Panc1 (cell line): ENCODE measurements around the gene UFSP1. TPM values are rescaled to one million over a fixed set of nuclear protein-coding genes. Genes with fewer than 3 reads are reported as not detected.

Experiments used
- ATAC-seq: fragments of 200-7000 bp; cut with Tn5 transposase; 2 replicates; pipeline ENCODE4 v1.9.1; 2020; ENCODE audit warnings: mild to moderate bottlenecking, moderate library complexity
- BruUV-seq: library from RNA; stranded (reverse); fragments of 400-500 nt; replicated peaks from 2 replicates; lab custom pipeline; 2021; lab: Mats Ljungman, UMichigan
- CTCF ChIA-PET: fragments of 300-600 bp; sonication (Branson Sonifier 250); formaldehyde crosslinking; loops from one replicate; lab custom pipeline; 2022; ENCODE audit warnings: antibody characterized with exemption; lab: Charles Lee
- POLR2A ChIA-PET: fragments of 300-600 bp; sonication (Branson Sonifier 250); formaldehyde crosslinking; loops from one replicate; lab custom pipeline; 2022; ENCODE audit warnings: antibody characterized with exemption; lab: Charles Lee
- DNase-seq: peaks from one replicate; pipeline ENCODE4 v3.0.0-alpha.2; 2010; ENCODE audit warnings: low read depth, low spot score
- H3K27ac ChIP-seq: 2 replicates; pipeline ENCODE4 v1.5.1; 2011; ENCODE audit warnings: mild to moderate bottlenecking, low read length, inconsistent platforms
- H3K27me3 ChIP-seq: fragments of 200-500 bp; sonication (Bioruptor generic); 2 replicates; pipeline ENCODE4 v1.6.0; 2014; ENCODE audit warnings: low read length, inconsistent platforms; ENCODE audit not compliant: control insufficient read depth, insufficient read depth
- H3K36me3 ChIP-seq: fragments of 200-500 bp; sonication (Bioruptor generic); 2 replicates; pipeline ENCODE4 v1.5.1; 2014; ENCODE audit warnings: inconsistent platforms, mild to moderate bottlenecking, low read length, moderate library complexity; ENCODE audit not compliant: control insufficient read depth, insufficient read depth
- H3K4me1 ChIP-seq: 2 replicates; pipeline ENCODE4 v1.5.1; 2011; ENCODE audit warnings: inconsistent platforms, mild to moderate bottlenecking, low read length, moderate library complexity; ENCODE audit not compliant: control insufficient read depth, insufficient read depth
- H3K4me3 ChIP-seq, 2 experiments: 2 replicates each; pipeline ENCODE4 v1.5.1; 2011 to 2012; ENCODE audit warnings: low read depth in 2 of 2, low read length in 2 of 2, mild to moderate bottlenecking in 2 of 2, inconsistent platforms in 1 of 2, moderate library complexity in 1 of 2
- H3K9me3 ChIP-seq: fragments of 200-500 bp; sonication (Bioruptor generic); 2 replicates; pipeline ENCODE4 v1.5.1; 2014; ENCODE audit warnings: low read depth, mild to moderate bottlenecking, inconsistent platforms, low read length, moderate library complexity; ENCODE audit not compliant: control insufficient read depth, insufficient read depth
- CTCF ChIP-seq: fragments of 450-650 bp; IDR thresholded peaks from 2 replicates; pipeline ENCODE4 v1.5.1; 2017; ENCODE audit warnings: mild to moderate bottlenecking
- POLR2AphosphoS5 ChIP-seq: IDR thresholded peaks from 2 replicates; pipeline ENCODE4 v1.6.1; 2012; ENCODE audit warnings: mild to moderate bottlenecking, low read depth, low read length, moderate library complexity
- REST ChIP-seq, 2 experiments: IDR thresholded peaks; 2 replicates each; pipeline ENCODE4 v1.6.1; 2011 to 2012; ENCODE audit warnings: low read depth in 2 of 2, control low read depth in 1 of 2, low read length in 1 of 2, mild to moderate bottlenecking in 1 of 2, moderate library complexity in 1 of 2; ENCODE audit not compliant: insufficient read depth in 1 of 2
- SIN3A ChIP-seq: IDR thresholded peaks from 2 replicates; pipeline ENCODE4 v1.6.1; 2012; ENCODE audit warnings: low read depth, mild to moderate bottlenecking, low read length, moderate library complexity, borderline replicate concordance; ENCODE audit not compliant: insufficient read depth
- TCF7L2 ChIP-seq: IDR thresholded peaks from 2 replicates; pipeline ENCODE4 v1.6.1; 2011; ENCODE audit warnings: mild to moderate bottlenecking, low read depth, low read length, inconsistent platforms
- in situ Hi-C: cut with HindIII; loops from 2 replicates; pipeline ENCODE4 v1.10.0; 2016; ENCODE audit warnings: low sequenced_read_pairs, low pct_unique_long_range_greater_than_20kb
- intact Hi-C: fragments of 100-400 bp; cut with micrococcal nuclease; formaldehyde crosslinking; loops from one replicate; pipeline ENCODE4 v1.10.0; 2022; ENCODE audit not compliant: unreplicated experiment
- total RNA-seq: library from RNA; stranded (reverse); gene quantifications from one replicate; pipeline ENCODE4 v1.2.1, GENCODE V29; 2021; ENCODE audit not compliant: unreplicated experiment

The UFSP1 gene
- total RNA-seq, 1 experiment from 2014 or later = 3.3 TPM

GRCh38 chr7:100894860-100895700, 5.6 kb upstream of the UFSP1 start:
- DNase-seq (no peak), ATAC-seq (peak; percentile 37)
- Histone ChIP-seq H3K27ac (no peak overlapping the region), H3K4me1 (peaks cover 29% of the 10 kb centered on the region), H3K27me3 (no peaks in the 10 kb centered on the region; the same call in 1 of the 2 replicates), H3K4me3 (peak overlapping the region; percentile 50 to 62), H3K9me3 (no peaks in the 10 kb centered on the region), H3K36me3 (no peaks in the 10 kb centered on the region)
- BruUV-seq = no TSS peak
- peak; percentile 95 for TF ChIP-seq CTCF
- no peak for TF ChIP-seq POLR2AphosphoS5
- TF ChIP-seq SIN3A = 0 out of 2 replicates have a peak, but pooled peaks have one; percentile 41
- in situ Hi-C loops = no loop called here
- intact Hi-C loops = loop anchor here (5.0 kb wide), 2 partner anchors 182 to 387 kb away; no protein-coding TSS in a partner anchor
- ChIA-PET CTCF (interaction anchor here (0.6 to 1.0 kb wide), 4 partner anchors 56 to 298 kb away, joined by 3 to 4 read pairs (median 4); no protein-coding TSS in a partner anchor), POLR2A (no interaction called here)

GRCh38 chr7:100893910-100894721, 4.6 kb upstream of the UFSP1 start:
- no TSS peak for BruUV-seq
- peaks cover 29% of the 10 kb centered on the region for H3K4me1 ChIP-seq
- intact Hi-C loops (loop anchor here (5.0 kb wide), 1 partner anchor 388 kb away; no protein-coding TSS in a partner anchor), in situ Hi-C loops (no loop called here)
- H3K36me3 ChIP-seq = no peaks in the 10 kb centered on the region
- H3K4me3 ChIP-seq = peak overlapping the region; percentile 50 to 62
- ChIA-PET CTCF (interaction anchor here (0.6 to 1.0 kb wide), 3 partner anchors 164 to 299 kb away, joined by 3 to 5 read pairs (median 4); no protein-coding TSS in a partner anchor), POLR2A (no interaction called here)
- H3K27ac ChIP-seq = peak overlapping the region; percentile 51; the same call in 1 of the 2 replicates
- DNase-seq (no peak), ATAC-seq (no peak)
- H3K9me3 ChIP-seq = no peaks in the 10 kb centered on the region
- TF ChIP-seq REST (IDR thresholded peaks at IDR 0.05; ENCODE audit: insufficient read depth in 1 of 2, low read depth in 2 of 2, low read length in 1 of 2) (no peak), POLR2AphosphoS5 (no peak), SIN3A (no peak), CTCF (no peak), TCF7L2 (no peak)
- no peaks in the 10 kb centered on the region; the same call in 1 of the 2 replicates for H3K27me3 ChIP-seq
